HEK293 (cell line): ENCODE results near the gene RAB11A.

Experiments used
- BCL11B ChIP-seq: fragments of 450-650 bp; formaldehyde crosslinking; IDR thresholded peaks from 2 replicates; pipeline ENCODE4 v1.5.1; 2016; ENCODE audit warnings: low read depth, missing biosample characterization, missing genetic modification characterization
- GFI1B ChIP-seq: fragments of 450-650 bp; formaldehyde crosslinking; IDR thresholded peaks from 2 replicates; pipeline ENCODE4 v1.5.1; 2016; ENCODE audit warnings: missing biosample characterization, missing genetic modification characterization
- GLI4 ChIP-seq: fragments of 450-650 bp; formaldehyde crosslinking; IDR thresholded peaks from 2 replicates; pipeline ENCODE4 v1.5.1; 2016; ENCODE audit warnings: missing biosample characterization, missing genetic modification characterization
- MZF1 ChIP-seq: fragments of 450-650 bp; formaldehyde crosslinking; IDR thresholded peaks from 2 replicates; pipeline ENCODE4 v1.5.1; 2017; ENCODE audit warnings: missing biosample characterization, missing genetic modification characterization, borderline replicate concordance
- OSR2 ChIP-seq: fragments of 450-650 bp; formaldehyde crosslinking; IDR thresholded peaks from 2 replicates; pipeline ENCODE4 v1.5.1; 2016; ENCODE audit warnings: missing biosample characterization, missing genetic modification characterization
- SP7 ChIP-seq: fragments of 450-650 bp; formaldehyde crosslinking; IDR thresholded peaks from 2 replicates; pipeline ENCODE4 v1.5.1; 2016; ENCODE audit warnings: missing biosample characterization, missing genetic modification characterization
- TCF7L2 ChIP-seq: IDR thresholded peaks from 2 replicates; pipeline ENCODE4 v1.6.1; 2011; ENCODE audit warnings: low read depth, mild to moderate bottlenecking, inconsistent platforms, low read length, moderate library complexity, borderline replicate concordance
- ZBTB10 ChIP-seq: fragments of 450-650 bp; formaldehyde crosslinking; IDR thresholded peaks from 2 replicates; pipeline ENCODE4 v1.5.1; 2016; ENCODE audit warnings: missing biosample characterization, missing genetic modification characterization
- ZBTB44 ChIP-seq: fragments of 450-650 bp; IDR thresholded peaks from 2 replicates; pipeline ENCODE4 v1.5.1; 2018; ENCODE audit warnings: missing biosample characterization, mild to moderate bottlenecking, missing genetic modification characterization
- ZIC2 ChIP-seq: fragments of 450-650 bp; formaldehyde crosslinking; IDR thresholded peaks from 2 replicates; pipeline ENCODE4 v1.5.1; 2016; ENCODE audit warnings: missing biosample characterization, missing genetic modification characterization
- ZNF112 ChIP-seq: fragments of 450-650 bp; formaldehyde crosslinking; IDR thresholded peaks from 2 replicates; pipeline ENCODE4 v1.5.0; 2017; ENCODE audit warnings: missing biosample characterization, missing genetic modification characterization
- ZNF324 ChIP-seq: fragments of 450-650 bp; formaldehyde crosslinking; IDR thresholded peaks from 2 replicates; pipeline ENCODE4 v1.5.1; 2016; ENCODE audit warnings: missing biosample characterization, missing genetic modification characterization
- ZNF354C ChIP-seq: fragments of 450-650 bp; formaldehyde crosslinking; IDR thresholded peaks from 2 replicates; pipeline ENCODE4 v1.5.1; 2016; ENCODE audit warnings: missing biosample characterization, missing genetic modification characterization, low read depth, borderline replicate concordance
- ZNF398 ChIP-seq: fragments of 450-650 bp; formaldehyde crosslinking; IDR thresholded peaks from 2 replicates; pipeline ENCODE4 v1.5.1; 2017; ENCODE audit warnings: missing biosample characterization, missing genetic modification characterization
- ZNF549 ChIP-seq: fragments of 450-650 bp; IDR thresholded peaks from 2 replicates; pipeline ENCODE4 v1.5.1; 2018; ENCODE audit warnings: missing biosample characterization, missing genetic modification characterization, mild to moderate bottlenecking, inconsistent platforms, moderate library complexity
- ZNF610 ChIP-seq: fragments of 450-650 bp; formaldehyde crosslinking; IDR thresholded peaks from 2 replicates; pipeline ENCODE4 v1.5.1; 2016; ENCODE audit warnings: missing biosample characterization, missing genetic modification characterization, borderline replicate concordance
- ZNF623 ChIP-seq: fragments of 450-650 bp; formaldehyde crosslinking; IDR thresholded peaks from 2 replicates; pipeline ENCODE4 v1.5.1; 2016; ENCODE audit warnings: missing biosample characterization, missing genetic modification characterization
- ZNF747 ChIP-seq: fragments of 450-650 bp; formaldehyde crosslinking; IDR thresholded peaks from 2 replicates; pipeline ENCODE4 v1.5.1; 2016; ENCODE audit warnings: missing biosample characterization, missing genetic modification characterization
- ZNF837 ChIP-seq: fragments of 450-650 bp; formaldehyde crosslinking; IDR thresholded peaks from 2 replicates; pipeline ENCODE4 v1.5.1; 2016; ENCODE audit warnings: missing biosample characterization, missing genetic modification characterization
- ZSCAN16 ChIP-seq: fragments of 450-650 bp; formaldehyde crosslinking; IDR thresholded peaks from 2 replicates; pipeline ENCODE4 v1.5.1; 2016; ENCODE audit warnings: missing biosample characterization, missing genetic modification characterization
- TF ChIP-seq, protein P1 (sequence below): fragments of 450-650 bp; formaldehyde crosslinking; IDR thresholded peaks from 2 replicates; pipeline ENCODE4 v1.5.1; 2016; ENCODE audit warnings: missing biosample characterization, missing genetic modification characterization
- TF ChIP-seq, protein P2 (sequence below): fragments of 450-650 bp; formaldehyde crosslinking; IDR thresholded peaks from 2 replicates; pipeline ENCODE4 v1.5.1; 2016; ENCODE audit warnings: missing biosample characterization, missing genetic modification characterization
- TF ChIP-seq, protein P3 (sequence below): fragments of 450-650 bp; formaldehyde crosslinking; IDR thresholded peaks from 2 replicates; pipeline ENCODE4 v1.5.1; 2016; ENCODE audit warnings: missing biosample characterization, missing genetic modification characterization
- TF ChIP-seq, protein P4 (sequence below): fragments of 450-650 bp; formaldehyde crosslinking; IDR thresholded peaks from 2 replicates; pipeline ENCODE4 v1.5.1; 2017; ENCODE audit warnings: missing biosample characterization, missing genetic modification characterization

RAB11A gene

GRCh38 chr15:65834603-65835282 is 34.5 kb upstream of the RAB11A start (continued):
- peak; percentile 53; the same call in 1 of the 2 replicates for TF ChIP-seq ZBTB44 (tag by site-specific recombination)
- no peak for TF ChIP-seq MZF1
- TF ChIP-seq, protein P1, sequence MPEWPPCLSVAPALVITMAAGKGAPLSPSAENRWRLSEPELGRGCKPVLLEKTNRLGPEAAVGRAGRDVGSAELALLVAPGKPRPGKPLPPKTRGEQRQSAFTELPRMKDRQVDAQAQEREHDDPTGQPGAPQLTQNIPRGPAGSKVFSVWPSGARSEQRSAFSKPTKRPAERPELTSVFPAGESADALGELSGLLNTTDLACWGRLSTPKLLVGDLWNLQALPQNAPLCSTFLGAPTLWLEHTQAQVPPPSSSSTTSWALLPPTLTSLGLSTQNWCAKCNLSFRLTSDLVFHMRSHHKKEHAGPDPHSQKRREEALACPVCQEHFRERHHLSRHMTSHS (tag by site-specific recombination) = no peak
- TF ChIP-seq, protein P2, sequence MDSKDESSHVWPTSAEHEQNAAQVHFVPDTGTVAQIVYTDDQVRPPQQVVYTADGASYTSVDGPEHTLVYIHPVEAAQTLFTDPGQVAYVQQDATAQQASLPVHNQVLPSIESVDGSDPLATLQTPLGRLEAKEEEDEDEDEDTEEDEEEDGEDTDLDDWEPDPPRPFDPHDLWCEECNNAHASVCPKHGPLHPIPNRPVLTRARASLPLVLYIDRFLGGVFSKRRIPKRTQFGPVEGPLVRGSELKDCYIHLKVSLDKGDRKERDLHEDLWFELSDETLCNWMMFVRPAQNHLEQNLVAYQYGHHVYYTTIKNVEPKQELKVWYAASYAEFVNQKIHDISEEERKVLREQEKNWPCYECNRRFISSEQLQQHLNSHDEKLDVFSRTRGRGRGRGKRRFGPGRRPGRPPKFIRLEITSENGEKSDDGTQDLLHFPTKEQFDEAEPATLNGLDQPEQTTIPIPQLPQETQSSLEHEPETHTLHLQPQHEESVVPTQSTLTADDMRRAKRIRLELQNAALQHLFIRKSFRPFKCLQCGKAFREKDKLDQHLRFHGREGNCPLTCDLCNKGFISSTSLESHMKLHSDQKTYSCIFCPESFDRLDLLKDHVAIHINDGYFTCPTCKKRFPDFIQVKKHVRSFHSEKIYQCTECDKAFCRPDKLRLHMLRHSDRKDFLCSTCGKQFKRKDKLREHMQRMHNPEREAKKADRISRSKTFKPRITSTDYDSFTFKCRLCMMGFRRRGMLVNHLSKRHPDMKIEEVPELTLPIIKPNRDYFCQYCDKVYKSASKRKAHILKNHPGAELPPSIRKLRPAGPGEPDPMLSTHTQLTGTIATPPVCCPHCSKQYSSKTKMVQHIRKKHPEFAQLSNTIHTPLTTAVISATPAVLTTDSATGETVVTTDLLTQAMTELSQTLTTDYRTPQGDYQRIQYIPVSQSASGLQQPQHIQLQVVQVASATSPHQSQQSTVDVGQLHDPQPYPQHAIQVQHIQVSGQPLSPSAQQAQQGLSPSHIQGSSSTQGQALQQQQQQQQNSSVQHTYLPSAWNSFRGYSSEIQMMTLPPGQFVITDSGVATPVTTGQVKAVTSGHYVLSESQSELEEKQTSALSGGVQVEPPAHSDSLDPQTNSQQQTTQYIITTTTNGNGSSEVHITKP (tag by site-specific recombination) = no peak
- TF ChIP-seq OSR2 = peak; percentile 84
- no peak for TF ChIP-seq TCF7L2
- TF ChIP-seq ZSCAN16 (tag by site-specific recombination) = no peak
- no peak for TF ChIP-seq BCL11B (tag by site-specific recombination)
- TF ChIP-seq GFI1B = no peak
- TF ChIP-seq, protein P3, sequence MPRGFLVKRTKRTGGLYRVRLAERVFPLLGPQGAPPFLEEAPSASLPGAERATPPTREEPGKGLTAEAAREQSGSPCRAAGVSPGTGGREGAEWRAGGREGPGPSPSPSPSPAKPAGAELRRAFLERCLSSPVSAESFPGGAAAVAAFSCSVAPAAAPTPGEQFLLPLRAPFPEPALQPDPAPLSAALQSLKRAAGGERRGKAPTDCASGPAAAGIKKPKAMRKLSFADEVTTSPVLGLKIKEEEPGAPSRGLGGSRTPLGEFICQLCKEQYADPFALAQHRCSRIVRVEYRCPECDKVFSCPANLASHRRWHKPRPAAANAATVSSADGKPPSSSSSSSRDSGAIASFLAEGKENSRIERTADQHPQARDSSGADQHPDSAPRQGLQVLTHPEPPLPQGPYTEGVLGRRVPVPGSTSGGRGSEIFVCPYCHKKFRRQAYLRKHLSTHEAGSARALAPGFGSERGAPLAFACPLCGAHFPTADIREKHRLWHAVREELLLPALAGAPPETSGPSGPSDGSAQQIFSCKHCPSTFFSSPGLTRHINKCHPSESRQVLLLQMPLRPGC (tag by site-specific recombination) = peak; percentile 83; the same call in 1 of the 2 replicates
- no peak for TF ChIP-seq ZBTB10 (tag by site-specific recombination)
- no peak for TF ChIP-seq ZNF324 (tag by site-specific recombination)
- no peak for TF ChIP-seq ZNF398
- no peak for TF ChIP-seq ZNF623 (tag by site-specific recombination)
- no peak for TF ChIP-seq GLI4 (tag by site-specific recombination)
- no peak for TF ChIP-seq ZNF837 (tag by site-specific recombination)
- no peak for TF ChIP-seq ZNF610
- TF ChIP-seq, protein P4, sequence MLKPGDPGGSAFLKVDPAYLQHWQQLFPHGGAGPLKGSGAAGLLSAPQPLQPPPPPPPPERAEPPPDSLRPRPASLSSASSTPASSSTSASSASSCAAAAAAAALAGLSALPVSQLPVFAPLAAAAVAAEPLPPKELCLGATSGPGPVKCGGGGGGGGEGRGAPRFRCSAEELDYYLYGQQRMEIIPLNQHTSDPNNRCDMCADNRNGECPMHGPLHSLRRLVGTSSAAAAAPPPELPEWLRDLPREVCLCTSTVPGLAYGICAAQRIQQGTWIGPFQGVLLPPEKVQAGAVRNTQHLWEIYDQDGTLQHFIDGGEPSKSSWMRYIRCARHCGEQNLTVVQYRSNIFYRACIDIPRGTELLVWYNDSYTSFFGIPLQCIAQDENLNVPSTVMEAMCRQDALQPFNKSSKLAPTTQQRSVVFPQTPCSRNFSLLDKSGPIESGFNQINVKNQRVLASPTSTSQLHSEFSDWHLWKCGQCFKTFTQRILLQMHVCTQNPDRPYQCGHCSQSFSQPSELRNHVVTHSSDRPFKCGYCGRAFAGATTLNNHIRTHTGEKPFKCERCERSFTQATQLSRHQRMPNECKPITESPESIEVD = 0 out of 2 replicates have a peak, but pooled peaks have one; percentile 22
- TF ChIP-seq ZNF112 (tag by site-specific recombination) = no peak
- no peak for TF ChIP-seq ZIC2
- no peak for TF ChIP-seq ZNF747 (tag by site-specific recombination)
- no peak for TF ChIP-seq ZNF354C
- no peak for TF ChIP-seq ZNF549 (tag by site-specific recombination)
- TF ChIP-seq SP7 = peak; percentile 75
